ENCODE measurements around the gene PNPO. TPM values are rescaled to one million over a fixed set of nuclear protein-coding genes. Genes with fewer than 3 reads are reported as not detected.

Gene PNPO
- total RNA-seq, 2 donors from 2014 or later, result 28.4 to 35.4 TPM

DNA sequence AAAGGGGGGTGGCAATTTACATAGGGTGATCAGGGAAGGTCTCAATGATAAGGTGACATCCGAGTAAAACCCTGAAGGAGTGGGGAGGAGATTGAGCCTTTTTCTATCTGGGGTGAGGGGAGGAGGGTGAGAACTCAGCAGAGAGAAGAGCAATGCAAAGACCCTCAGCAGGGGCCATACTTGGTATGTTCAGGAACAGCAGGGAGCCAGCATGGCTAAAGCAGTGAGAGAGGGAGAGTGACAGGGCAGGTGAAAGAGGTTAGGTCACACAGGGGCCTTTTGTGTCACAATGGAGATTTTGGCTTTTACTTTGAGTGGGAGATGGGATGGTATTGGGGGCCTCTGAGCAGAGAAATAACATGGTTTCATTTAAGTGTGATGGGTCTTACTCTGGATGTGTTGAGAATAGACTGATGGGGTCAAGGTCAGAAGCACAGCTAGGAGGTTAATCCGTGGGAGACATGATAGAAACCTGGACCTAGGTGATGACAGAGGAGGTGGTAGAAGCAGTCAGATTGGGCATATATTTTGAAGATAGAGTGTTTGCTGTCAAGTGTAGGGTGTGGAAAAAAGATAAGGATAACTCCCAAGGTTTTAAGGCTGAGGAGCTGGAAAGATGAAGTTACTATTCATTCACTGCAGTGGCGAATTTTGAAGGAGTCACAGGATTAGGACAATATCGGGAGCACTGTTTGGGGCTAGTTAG, 39.2 kb upstream of the PNPO start:
- no peak for DNase-seq (ENCODE audit: low spot score)
- TF ChIP-seq, protein P1, sequence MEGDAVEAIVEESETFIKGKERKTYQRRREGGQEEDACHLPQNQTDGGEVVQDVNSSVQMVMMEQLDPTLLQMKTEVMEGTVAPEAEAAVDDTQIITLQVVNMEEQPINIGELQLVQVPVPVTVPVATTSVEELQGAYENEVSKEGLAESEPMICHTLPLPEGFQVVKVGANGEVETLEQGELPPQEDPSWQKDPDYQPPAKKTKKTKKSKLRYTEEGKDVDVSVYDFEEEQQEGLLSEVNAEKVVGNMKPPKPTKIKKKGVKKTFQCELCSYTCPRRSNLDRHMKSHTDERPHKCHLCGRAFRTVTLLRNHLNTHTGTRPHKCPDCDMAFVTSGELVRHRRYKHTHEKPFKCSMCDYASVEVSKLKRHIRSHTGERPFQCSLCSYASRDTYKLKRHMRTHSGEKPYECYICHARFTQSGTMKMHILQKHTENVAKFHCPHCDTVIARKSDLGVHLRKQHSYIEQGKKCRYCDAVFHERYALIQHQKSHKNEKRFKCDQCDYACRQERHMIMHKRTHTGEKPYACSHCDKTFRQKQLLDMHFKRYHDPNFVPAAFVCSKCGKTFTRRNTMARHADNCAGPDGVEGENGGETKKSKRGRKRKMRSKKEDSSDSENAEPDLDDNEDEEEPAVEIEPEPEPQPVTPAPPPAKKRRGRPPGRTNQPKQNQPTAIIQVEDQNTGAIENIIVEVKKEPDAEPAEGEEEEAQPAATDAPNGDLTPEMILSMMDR (IDR thresholded peaks at IDR 0.05), result no peak
- no peaks in the 10 kb centered on the region for H3K9me3 ChIP-seq
- H3K27me3 ChIP-seq, result no peaks in the 10 kb centered on the region
- H3K4me1 ChIP-seq, result peaks cover 0 to 98% of the 10 kb centered on the region in 2 donors
- H3K4me3 ChIP-seq, result no peak overlapping the region
- no peaks in the 10 kb centered on the region for H3K36me3 ChIP-seq
- peak overlapping the region in 1 of 2 donors; percentile 71 for H3K27ac ChIP-seq

DNA sequence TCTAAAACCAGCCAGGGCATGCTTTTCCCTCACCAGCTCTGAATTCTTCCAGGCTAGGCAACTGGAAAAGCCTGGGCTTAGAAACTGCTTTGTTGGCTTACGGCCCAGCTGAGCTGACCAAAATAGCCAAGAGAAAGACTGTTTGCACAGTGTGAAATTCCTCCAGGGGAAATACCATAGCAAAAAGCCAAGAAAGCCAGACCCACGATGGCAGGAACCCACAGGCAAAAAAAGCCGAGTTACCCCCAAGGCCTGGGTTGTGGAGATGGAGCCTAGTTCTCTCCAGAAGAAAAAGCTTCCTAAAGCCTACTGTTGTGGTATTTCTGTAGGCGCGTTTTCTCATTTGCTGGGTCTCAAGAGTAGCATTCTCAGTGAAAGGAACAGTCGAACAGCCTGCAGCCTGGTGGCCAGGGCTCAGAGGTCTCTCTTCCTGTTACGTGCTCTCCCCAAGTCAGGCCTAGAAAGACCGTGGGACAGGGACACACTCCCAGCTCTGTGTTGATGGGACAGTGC, 36.1 kb upstream of the PNPO start:
- DNase-seq (ENCODE audit: low spot score), result peak; percentile 84
- no peaks in the 10 kb centered on the region for H3K9me3 ChIP-seq
- H3K4me3 ChIP-seq, result peak overlapping the region in 1 of 2 donors; percentile 8
- H3K27me3 ChIP-seq, result no peaks in the 10 kb centered on the region
- peaks cover 0 to 95% of the 10 kb centered on the region in 2 donors for H3K4me1 ChIP-seq
- H3K27ac ChIP-seq, result peak overlapping the region; percentile 89 to 96
- TF ChIP-seq, protein P1 (IDR thresholded peaks at IDR 0.05), result no peak
- no peaks in the 10 kb centered on the region for H3K36me3 ChIP-seq

DNA sequence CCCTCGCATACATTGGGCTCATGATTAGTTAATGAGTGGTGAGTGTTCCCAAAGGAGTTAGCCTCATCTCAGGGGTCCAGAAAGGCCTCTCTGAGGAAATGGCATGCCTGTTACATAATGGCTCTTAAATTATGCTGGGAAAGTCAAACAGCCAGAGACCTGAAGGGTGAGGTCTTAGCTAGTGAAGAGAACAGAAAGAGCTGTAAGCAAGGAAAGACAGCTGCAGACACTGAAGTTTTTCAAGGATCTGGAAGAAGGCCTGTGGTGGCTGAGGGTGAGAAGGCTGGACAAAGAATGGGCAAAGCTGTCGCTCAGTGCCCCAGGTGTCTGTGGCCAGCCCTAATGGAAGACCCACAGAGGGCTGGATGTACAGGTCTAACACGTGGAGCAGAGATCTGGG, 34.9 kb upstream of the PNPO start:
- H3K4me3 ChIP-seq, result no peak overlapping the region
- no peak for DNase-seq (ENCODE audit: low spot score)
- H3K36me3 ChIP-seq, result no peaks in the 10 kb centered on the region
- no peaks in the 10 kb centered on the region for H3K27me3 ChIP-seq
- peak overlapping the region; percentile 89 to 96 for H3K27ac ChIP-seq
- H3K4me1 ChIP-seq, result peaks cover 0 to 84% of the 10 kb centered on the region in 2 donors
- TF ChIP-seq, protein P1 (IDR thresholded peaks at IDR 0.05), result no peak
- H3K9me3 ChIP-seq, result no peaks in the 10 kb centered on the region

DNA sequence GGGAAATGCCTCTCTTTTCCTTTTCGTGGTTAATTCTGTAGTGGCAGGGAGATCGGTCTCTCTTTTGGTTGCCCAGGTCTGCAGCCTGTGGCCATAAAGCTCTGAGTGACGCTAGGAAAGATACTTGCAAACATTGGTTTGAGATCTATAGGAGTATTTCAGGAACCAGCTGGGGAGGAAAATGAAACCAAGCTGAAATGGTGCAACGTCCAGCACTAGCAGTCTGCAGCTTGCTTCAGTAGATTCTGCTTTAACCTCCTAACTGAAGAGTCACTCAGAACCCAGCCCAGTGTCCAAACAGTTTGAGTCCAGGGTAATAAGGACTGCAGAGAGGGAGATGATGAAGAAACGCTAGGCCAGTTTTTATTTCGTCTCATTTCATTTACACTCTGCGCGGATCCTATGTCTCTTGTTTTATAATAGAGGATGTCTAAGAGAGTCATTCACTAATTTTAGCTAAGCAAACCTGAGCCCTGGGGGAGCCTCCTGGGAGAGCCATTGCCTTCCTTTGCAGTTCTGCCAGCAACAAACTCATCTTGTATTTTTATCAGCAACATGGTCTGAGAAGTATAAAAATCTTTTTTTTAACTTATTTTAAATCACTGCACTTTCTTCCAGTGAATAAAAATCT, 33.3 kb upstream of the PNPO start:
- no peak overlapping the region for H3K4me3 ChIP-seq
- peaks cover 0 to 68% of the 10 kb centered on the region in 2 donors for H3K4me1 ChIP-seq
- peak overlapping the region; percentile 44 to 96 for H3K27ac ChIP-seq
- TF ChIP-seq, protein P1 (IDR thresholded peaks at IDR 0.05), result no peak
- no peaks in the 10 kb centered on the region for H3K27me3 ChIP-seq
- DNase-seq (ENCODE audit: low spot score), result no peak
- H3K36me3 ChIP-seq, result no peaks in the 10 kb centered on the region
- no peaks in the 10 kb centered on the region for H3K9me3 ChIP-seq

DNA sequence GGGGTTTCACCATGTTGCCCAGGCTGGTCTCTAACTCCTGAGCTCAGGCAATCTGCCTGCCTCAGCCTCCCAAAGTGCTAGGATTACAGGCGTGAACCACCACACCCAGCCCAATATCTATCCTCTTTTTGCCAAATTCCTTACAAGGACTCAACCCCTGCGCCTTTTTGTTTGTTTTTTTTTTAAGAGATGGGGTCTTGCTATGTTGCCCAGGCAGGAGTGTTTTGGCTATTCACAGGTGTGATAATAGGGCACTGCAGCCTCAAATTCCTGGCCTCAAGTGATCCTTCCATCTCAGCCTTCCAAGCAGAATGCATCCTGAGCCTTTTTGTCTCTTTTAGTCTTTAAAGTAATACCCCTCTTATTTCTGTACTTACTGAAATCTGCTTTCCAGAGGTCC, 28.3 kb upstream of the PNPO start:
- H3K27me3 ChIP-seq, result no peaks in the 10 kb centered on the region
- H3K36me3 ChIP-seq, result peaks cover 5% of the 10 kb centered on the region
- TF ChIP-seq, protein P1 (IDR thresholded peaks at IDR 0.05), result no peak
- no peak overlapping the region for H3K4me3 ChIP-seq
- DNase-seq (ENCODE audit: low spot score), result no peak
- no peak overlapping the region for H3K27ac ChIP-seq
- no peaks in the 10 kb centered on the region for H3K9me3 ChIP-seq
- peaks cover 0 to 48% of the 10 kb centered on the region in 2 donors for H3K4me1 ChIP-seq

Data from right atrium auricular region (tissue), 2 donors.